A673 (cell line): Measurements from ENCODE around the gene GK2. TPM values are rescaled to one million over a fixed set of nuclear protein-coding genes. Genes with fewer than 3 reads are reported as not detected.

Source experiments
- BruUV-seq: library from RNA; stranded (reverse); fragments of 400-500 nt; replicated peaks from 2 replicates; lab custom pipeline; 2021; lab: Mats Ljungman, UMichigan
- CTCF ChIA-PET: fragments of 300-600 bp; sonication (Branson Sonifier 250); formaldehyde crosslinking; loops from one replicate; lab custom pipeline; 2022; ENCODE audit warnings: antibody characterized with exemption; lab: Charles Lee
- POLR2A ChIA-PET: fragments of 300-600 bp; sonication (Branson Sonifier 250); formaldehyde crosslinking; loops from one replicate; lab custom pipeline; 2022; ENCODE audit warnings: antibody characterized with exemption; ENCODE audit not compliant: low non-redundant PET; lab: Charles Lee
- DNase-seq: peaks from one replicate; pipeline ENCODE4 v3.0.0-alpha.2; 2015; ENCODE audit warnings: low spot score
- H3K27ac ChIP-seq: fragments of 200-600 bp; sonication (generic); 2 replicates; pipeline ENCODE4 v1.5.1; 2016; ENCODE audit warnings: mixed run types, low read depth, mild to moderate bottlenecking, mixed read lengths, antibody characterized with exemption, low read length; ENCODE audit not compliant: poor library complexity, severe bottlenecking
- H3K27me3 ChIP-seq: fragments of 200-600 bp; sonication (generic); replicated peaks from 2 replicates; pipeline ENCODE4 v1.6.1; 2017; ENCODE audit warnings: mixed run types, low read depth, mild to moderate bottlenecking, mixed read lengths, antibody characterized with exemption, low read length; ENCODE audit not compliant: insufficient read depth, poor library complexity
- H3K36me3 ChIP-seq: fragments of 200-600 bp; sonication (generic); 2 replicates; pipeline ENCODE4 v1.6.1; 2016; ENCODE audit warnings: mixed run types, mild to moderate bottlenecking, mixed read lengths, antibody characterized with exemption, low read length; ENCODE audit not compliant: insufficient read depth, poor library complexity, severe bottlenecking
- H3K4me1 ChIP-seq: fragments of 200-600 bp; sonication (generic); 2 replicates; pipeline ENCODE4 v1.6.1; 2017; ENCODE audit warnings: mixed run types, mild to moderate bottlenecking, mixed read lengths, antibody characterized with exemption, low read length; ENCODE audit not compliant: insufficient read depth, poor library complexity, severe bottlenecking
- H3K4me3 ChIP-seq: fragments of 200-600 bp; sonication (generic); 2 replicates; pipeline ENCODE4 v1.5.1; 2016; ENCODE audit warnings: low read depth, mixed run types, mild to moderate bottlenecking, mixed read lengths, low read length; ENCODE audit not compliant: poor library complexity, severe bottlenecking
- H3K9me3 ChIP-seq: fragments of 200-600 bp; sonication (generic); 2 replicates; pipeline ENCODE4 v1.6.1; 2016; ENCODE audit warnings: mixed run types, low read depth, mild to moderate bottlenecking, mixed read lengths, antibody characterized with exemption, low read length; ENCODE audit not compliant: poor library complexity, severe bottlenecking
- EZH2 ChIP-seq: fragments of 200-600 bp; sonication (generic); IDR thresholded peaks from 2 replicates; pipeline ENCODE4 v1.6.1; 2017; ENCODE audit warnings: borderline replicate concordance, low read depth, mild to moderate bottlenecking, mixed read lengths, antibody characterized with exemption, low read length; ENCODE audit not compliant: poor library complexity, severe bottlenecking
- intact Hi-C: fragments of 100-400 bp; cut with micrococcal nuclease; formaldehyde crosslinking; loops from one replicate; pipeline ENCODE4 v1.10.0; 2022; ENCODE audit not compliant: unreplicated experiment
- total RNA-seq: library from RNA; stranded (reverse); gene quantifications from 2 replicates; pipeline ENCODE4 v1.2.3, GENCODE V29; 2021
- TF ChIP-seq, protein P1 (sequence below): fragments of 300-800, 200-600 bp; sonication (generic); conservative IDR thresholded peaks from 2 replicates; pipeline ENCODE4 v1.5.1; 2017; ENCODE audit warnings: low read depth, mild to moderate bottlenecking, antibody characterized with exemption, low read length, moderate library complexity, mixed read lengths

Gene GK2
- total RNA-seq, 1 experiment from 2014 or later = not detected

DNA sequence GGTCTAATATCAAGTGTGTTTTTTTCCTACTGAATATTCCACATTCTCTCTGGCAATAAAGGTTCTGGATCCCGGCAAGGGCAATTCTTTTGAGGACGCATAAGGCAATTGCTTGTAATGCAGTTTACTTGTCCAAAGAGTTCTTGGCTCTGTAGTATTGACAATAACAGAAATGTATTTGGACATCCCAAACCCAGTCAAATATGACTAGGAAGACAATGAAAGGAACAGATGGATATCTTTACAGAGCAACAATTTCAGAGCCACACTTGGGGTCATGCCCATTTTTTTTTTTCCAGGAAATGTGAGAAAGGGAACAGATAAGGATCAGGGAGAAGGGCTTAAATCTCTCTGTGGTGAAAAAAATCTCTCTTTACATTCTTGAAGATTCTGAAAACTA is 12.2 kb downstream of the GK2 start:
- CTCF ChIA-PET = no interaction called here
- POLR2A ChIA-PET = no interaction called here

DNA sequence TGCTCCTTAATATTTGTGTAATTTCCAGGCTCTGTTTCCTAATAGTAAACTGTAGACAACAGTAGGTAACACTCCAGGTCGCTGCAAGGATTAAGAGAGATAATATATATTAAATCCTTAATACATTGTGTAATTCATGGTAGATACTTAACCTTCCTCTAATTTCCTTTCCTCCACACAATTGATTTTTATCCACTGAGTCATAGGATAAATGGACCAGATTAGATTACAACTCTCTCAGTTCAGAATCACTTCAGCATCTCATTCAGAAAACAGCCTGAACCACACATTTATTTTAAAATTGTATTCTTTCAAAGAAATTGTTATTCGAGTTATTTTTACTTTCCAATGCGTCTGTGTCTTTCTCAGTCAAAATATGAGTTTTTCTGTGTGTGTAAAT is 17.1 kb downstream of the GK2 start:
- no peaks in the 10 kb centered on the region for H3K36me3 ChIP-seq
- intact Hi-C loops = no loop called here

More for the DNA sequence above, 12.2 kb downstream of the GK2 start:
- no peaks in the 10 kb centered on the region for H3K4me1 ChIP-seq
- no peaks in the 10 kb centered on the region for H3K9me3 ChIP-seq
- H3K27ac ChIP-seq = no peak overlapping the region
- no TSS peak for BruUV-seq
- H3K27me3 ChIP-seq = no peaks in the 10 kb centered on the region
- no peak overlapping the region for H3K4me3 ChIP-seq
- H3K36me3 ChIP-seq = no peaks in the 10 kb centered on the region
- TF ChIP-seq, protein P1, sequence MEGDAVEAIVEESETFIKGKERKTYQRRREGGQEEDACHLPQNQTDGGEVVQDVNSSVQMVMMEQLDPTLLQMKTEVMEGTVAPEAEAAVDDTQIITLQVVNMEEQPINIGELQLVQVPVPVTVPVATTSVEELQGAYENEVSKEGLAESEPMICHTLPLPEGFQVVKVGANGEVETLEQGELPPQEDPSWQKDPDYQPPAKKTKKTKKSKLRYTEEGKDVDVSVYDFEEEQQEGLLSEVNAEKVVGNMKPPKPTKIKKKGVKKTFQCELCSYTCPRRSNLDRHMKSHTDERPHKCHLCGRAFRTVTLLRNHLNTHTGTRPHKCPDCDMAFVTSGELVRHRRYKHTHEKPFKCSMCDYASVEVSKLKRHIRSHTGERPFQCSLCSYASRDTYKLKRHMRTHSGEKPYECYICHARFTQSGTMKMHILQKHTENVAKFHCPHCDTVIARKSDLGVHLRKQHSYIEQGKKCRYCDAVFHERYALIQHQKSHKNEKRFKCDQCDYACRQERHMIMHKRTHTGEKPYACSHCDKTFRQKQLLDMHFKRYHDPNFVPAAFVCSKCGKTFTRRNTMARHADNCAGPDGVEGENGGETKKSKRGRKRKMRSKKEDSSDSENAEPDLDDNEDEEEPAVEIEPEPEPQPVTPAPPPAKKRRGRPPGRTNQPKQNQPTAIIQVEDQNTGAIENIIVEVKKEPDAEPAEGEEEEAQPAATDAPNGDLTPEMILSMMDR = no peak
- no peak for TF ChIP-seq EZH2
- intact Hi-C loops = no loop called here
- no peak for DNase-seq

DNA sequence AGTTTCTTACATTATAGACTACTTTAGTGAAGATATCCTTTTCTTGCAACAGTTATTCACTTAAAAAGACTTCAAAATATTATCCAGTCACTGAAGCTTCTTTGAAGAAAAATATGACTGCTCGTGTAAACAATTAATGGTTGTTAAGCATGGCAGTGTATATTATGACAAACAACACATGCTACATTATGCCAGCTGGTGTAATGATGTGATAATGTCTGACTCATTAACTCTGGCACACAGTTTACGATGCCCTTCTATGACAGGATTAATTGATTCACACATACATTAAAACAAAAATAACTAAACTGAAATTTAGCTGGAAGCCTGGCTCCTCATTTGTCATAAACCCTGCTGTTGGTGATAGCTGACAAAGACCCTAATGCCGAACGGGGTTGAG is 22.4 kb downstream of the GK2 start:
- Histone ChIP-seq H3K9me3 (no peaks in the 10 kb centered on the region), H3K4me1 (no peaks in the 10 kb centered on the region), H3K27me3 (no peaks in the 10 kb centered on the region), H3K36me3 (no peaks in the 10 kb centered on the region), H3K4me3 (no peak overlapping the region), H3K27ac (no peak overlapping the region)
- no TSS peak for BruUV-seq
- ChIA-PET CTCF (no interaction called here), POLR2A (no interaction called here)
- TF ChIP-seq, protein P1 = no peak
- no peak for TF ChIP-seq EZH2
- no peak for DNase-seq
- intact Hi-C loops = no loop called here

More for the DNA sequence above, 17.1 kb downstream of the GK2 start:
- Histone ChIP-seq H3K27ac (no peak overlapping the region), H3K27me3 (no peaks in the 10 kb centered on the region), H3K4me1 (no peaks in the 10 kb centered on the region), H3K4me3 (no peak overlapping the region), H3K9me3 (no peaks in the 10 kb centered on the region)
- ChIA-PET CTCF (no interaction called here), POLR2A (no interaction called here)
- TF ChIP-seq, protein P1 = no peak
- no peak for TF ChIP-seq EZH2
- DNase-seq = no peak
- BruUV-seq = no TSS peak
